Transverse colon (tissue), 4 donors: ENCODE results near the gene CDH13. TPM values are rescaled to one million over a fixed set of nuclear protein-coding genes. Genes with fewer than 3 reads are reported as not detected.

ENCODE experiments used
- DNase-seq: peaks from one replicate; pipeline ENCODE4 v3.0.0-alpha.2; 2019
- H3K27ac ChIP-seq, 4 donors: fragments of 200-600 bp; sonication (generic); 2 replicates each; pipeline ENCODE4 v1.5.1; 2016 to 2018; ENCODE audit warnings: inconsistent platforms in 4 of 4
- H3K27me3 ChIP-seq: fragments of 200-600 bp; sonication (generic); 2 replicates; pipeline ENCODE4 v1.5.1; 2017; ENCODE audit warnings: inconsistent platforms
- H3K36me3 ChIP-seq, 4 donors: fragments of 200-600 bp; sonication (generic); 2 replicates each; pipeline ENCODE4 v1.5.1; 2017 to 2019; ENCODE audit warnings: inconsistent platforms in 4 of 4
- H3K4me1 ChIP-seq, 4 donors: fragments of 200-600 bp; sonication (generic); 2 replicates each; pipeline ENCODE4 v1.5.1; 2017 to 2020; ENCODE audit warnings: inconsistent platforms in 4 of 4
- H3K4me3 ChIP-seq, 4 donors: fragments of 200-600 bp; sonication (generic); 1 replicate in 1 of 4; 2 replicates in 3 of 4; pipeline versions ENCODE4 v1.5.1 to v1.6.1; 2017 to 2019; ENCODE audit warnings: inconsistent platforms in 4 of 4
- H3K9me3 ChIP-seq, 2 donors: fragments of 200-600 bp; sonication (generic); 2 replicates each; pipeline ENCODE4 v1.5.1; 2017 to 2019; ENCODE audit warnings: inconsistent platforms in 2 of 2
- CTCF ChIP-seq, 5 experiments: fragments of 200-600 bp in 3 of 5; fragments of 450-650 bp in 2 of 5; sonication (generic) in 3 of 5; IDR thresholded peaks; 1 replicate in 2 of 5; 2 replicates in 3 of 5; pipeline ENCODE4 v1.5.1; 2016 to 2017; ENCODE audit warnings: antibody characterized with exemption in 5 of 5, inconsistent platforms in 3 of 5, mild to moderate bottlenecking in 2 of 5, moderate library complexity in 1 of 5
- EP300 ChIP-seq: sonication (generic); formaldehyde crosslinking; IDR thresholded peaks from one replicate; pipeline ENCODE4 v1.6.1; 2017; ENCODE audit warnings: antibody characterized with exemption, low read depth
- POLR2A ChIP-seq: fragments of 450-650 bp; IDR thresholded peaks from one replicate; pipeline ENCODE4 v1.6.1; 2016; ENCODE audit warnings: antibody characterized with exemption, mild to moderate bottlenecking, moderate library complexity
- POLR2AphosphoS5 ChIP-seq, 3 donors: sonication (generic); formaldehyde crosslinking; IDR thresholded peaks; one replicate each; pipeline ENCODE4 v1.6.1; 2016; ENCODE audit warnings: antibody characterized with exemption in 3 of 3
- WGBS, 2 donors: methylation state at CpG; one replicate each; pipeline ENCODE4 v1.1.5; 2018; ENCODE audit warnings: low coverage in 1 of 2; 5-methylcytosine and 5-hydroxymethylcytosine counted together
- in situ Hi-C, 4 donors: fragments of 200-750 bp; cut with MboI; loops; one replicate each; pipeline versions ENCODE4 v1.15.0 to v1.15.1; 2017; ENCODE audit warnings: low sequenced_read_pairs in 3 of 4, low pct_ligation_motif_present in 1 of 4, low pct_unique_long_range_greater_than_20kb in 1 of 4
- intact Hi-C: fragments of 100-400 bp; cut with DNase I; formaldehyde crosslinking; loops from one replicate; pipeline ENCODE4 v1.15.1; 2023; ENCODE audit warnings: low total_unique reads
- total RNA-seq, 4 donors: library from RNA; depleted of rRNA; stranded (reverse); fragments of >200 nt; gene quantifications; one replicate each; pipeline ENCODE4 v1.1.0, GENCODE V29; 2016

CDH13 gene
- total RNA-seq, 4 donors from 2014 or later, result 3.8 to 28.1 (median 5.8) TPM

DNA sequence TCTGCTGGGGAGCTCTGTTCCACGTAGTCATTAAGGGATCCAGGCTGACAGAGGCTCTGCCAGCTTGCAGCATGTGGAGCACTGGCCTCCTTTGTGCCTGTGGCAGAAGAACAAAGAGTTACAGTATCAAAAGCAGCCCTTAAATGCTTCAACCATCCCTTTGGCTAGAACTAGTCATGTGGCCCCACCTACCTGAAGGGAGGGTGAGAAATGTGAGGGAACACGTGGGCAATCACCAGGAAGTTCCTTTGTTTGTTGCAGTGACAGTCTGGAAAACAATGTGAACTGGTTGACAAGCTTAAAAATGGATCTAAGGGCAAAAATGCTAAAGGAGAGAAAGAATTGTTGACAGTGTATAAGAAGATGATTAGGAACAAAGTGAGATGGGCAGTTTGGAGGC, 890.6 kb downstream of the CDH13 start:
- H3K36me3 ChIP-seq, result no peaks in the 10 kb centered on the region
- no peak overlapping the region for H3K27ac ChIP-seq
- TF ChIP-seq POLR2A (no peak), POLR2AphosphoS5 (IDR thresholded peaks at IDR 0.05) (no peak)
- WGBS, 2 donors, result 45% methylated on average over 2 of the region's 2 CpGs; no CpG with 5 or more reads in 1 of the 2 donors
- intact Hi-C loops (no loop called here), in situ Hi-C loops (no loop called here)
- H3K27me3 ChIP-seq, result no peaks in the 10 kb centered on the region
- H3K9me3 ChIP-seq, result no peaks in the 10 kb centered on the region
- DNase-seq, result no peak
- no peaks in the 10 kb centered on the region for H3K4me1 ChIP-seq
- H3K4me3 ChIP-seq, result no peak overlapping the region

- Histone ChIP-seq H3K27me3 (no peaks in the 10 kb centered on the region), H3K4me1 (no peaks in the 10 kb centered on the region), H3K4me3 (no peak overlapping the region), H3K36me3 (no peaks in the 10 kb centered on the region), H3K27ac (no peak overlapping the region), H3K9me3 (no peaks in the 10 kb centered on the region)
- TF ChIP-seq CTCF (IDR thresholded peaks at IDR 0.05) (no peak), POLR2A (no peak), POLR2AphosphoS5 (IDR thresholded peaks at IDR 0.05) (no peak), EP300 (no peak)
- 66 to 74% methylated on average over 4 to 5 of the region's 5 CpGs for WGBS, 2 donors
- DNase-seq, result no peak
- in situ Hi-C loops, result no loop called here
- intact Hi-C loops, result no loop called here
These were observed 893.8 kb downstream of the CDH13 start for GRCh38 chr16:83520596-83520995.

DNA sequence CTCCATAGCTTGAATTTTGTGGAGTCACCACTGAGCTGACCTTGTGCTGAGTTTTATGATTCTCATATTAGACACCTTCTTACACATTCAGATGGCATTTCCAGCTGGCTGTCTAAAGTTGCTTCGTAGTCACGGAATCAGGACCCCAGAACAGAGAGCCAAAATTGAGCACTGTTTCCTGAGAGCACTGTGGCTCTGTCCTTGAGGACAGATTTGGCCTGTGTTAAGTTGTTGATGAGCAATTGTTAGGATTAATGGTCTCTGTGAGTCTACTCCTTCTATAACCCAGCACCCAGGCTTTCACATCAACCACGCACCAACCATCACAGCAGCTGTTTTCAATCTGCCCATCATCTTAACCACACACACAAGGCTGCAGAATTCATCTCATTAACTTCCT, 903.5 kb downstream of the CDH13 start:
- Histone ChIP-seq H3K9me3 (no peaks in the 10 kb centered on the region), H3K4me1 (no peaks in the 10 kb centered on the region), H3K4me3 (no peak overlapping the region), H3K36me3 (no peaks in the 10 kb centered on the region), H3K27me3 (no peaks in the 10 kb centered on the region), H3K27ac (no peak overlapping the region)
- in situ Hi-C loops (no loop called here), intact Hi-C loops (no loop called here)
- DNase-seq, result no peak
- TF ChIP-seq POLR2AphosphoS5 (IDR thresholded peaks at IDR 0.05), result no peak
- TF ChIP-seq CTCF (IDR thresholded peaks at IDR 0.05), result no peak
- no peak for TF ChIP-seq EP300
- no peak for TF ChIP-seq POLR2A
- 73% methylated on average over 3 of the region's 3 CpGs; no CpG with 5 or more reads in 1 of the 2 donors for WGBS, 2 donors

GRCh38 chr16:83532634-83533033, 905.9 kb downstream of the CDH13 start:
- Histone ChIP-seq H3K27ac (no peak overlapping the region), H3K36me3 (no peaks in the 10 kb centered on the region), H3K4me3 (no peak overlapping the region), H3K27me3 (no peaks in the 10 kb centered on the region), H3K9me3 (no peaks in the 10 kb centered on the region), H3K4me1 (no peaks in the 10 kb centered on the region)
- intact Hi-C loops (no loop called here), in situ Hi-C loops (no loop called here)
- no peak for DNase-seq
- no peak for TF ChIP-seq POLR2A
- no peak for TF ChIP-seq EP300
- no peak for TF ChIP-seq POLR2AphosphoS5 (IDR thresholded peaks at IDR 0.05)
- no peak for TF ChIP-seq CTCF (IDR thresholded peaks at IDR 0.05)
- 86% methylated on average over 12 of the region's 12 CpGs; no CpG with 5 or more reads in 1 of the 2 donors for WGBS, 2 donors

DNA sequence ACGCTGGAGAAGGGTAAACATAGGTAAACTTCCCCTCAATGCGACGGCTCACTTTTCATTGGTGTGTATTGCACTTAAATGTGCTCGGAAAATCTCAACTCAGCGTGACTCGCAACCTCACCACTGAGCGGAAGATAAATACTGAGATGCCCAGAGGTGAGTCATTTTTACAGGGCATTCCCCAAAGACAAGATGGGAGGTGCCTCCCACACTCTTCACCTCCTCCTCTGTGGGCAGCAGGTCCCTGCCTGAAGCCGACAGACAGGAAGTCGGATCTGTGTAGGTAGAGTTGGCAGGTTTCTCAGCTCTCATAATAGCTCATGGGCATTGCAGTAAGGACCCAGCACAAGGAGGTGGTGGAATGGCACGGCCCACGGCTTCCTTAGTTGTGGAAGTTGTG, 906.4 kb downstream of the CDH13 start:
- H3K27ac ChIP-seq, result no peak overlapping the region
- no peaks in the 10 kb centered on the region for H3K9me3 ChIP-seq
- H3K27me3 ChIP-seq, result no peaks in the 10 kb centered on the region
- H3K4me1 ChIP-seq, result no peaks in the 10 kb centered on the region
- intact Hi-C loops, result no loop called here
- DNase-seq, result no peak
- H3K36me3 ChIP-seq, result no peaks in the 10 kb centered on the region
- H3K4me3 ChIP-seq, result no peak overlapping the region
- whole genome bisulfite sequencing, 2 donors, result 44 to 71% methylated on average over 3 to 11 of the region's 11 CpGs
- in situ Hi-C loops, result no loop called here
- TF ChIP-seq CTCF (IDR thresholded peaks at IDR 0.05) (no peak), POLR2AphosphoS5 (IDR thresholded peaks at IDR 0.05) (no peak)
